NOMO-1 treated with dmso at 0.1 percent for 144 hours (cell line): ENCODE results near the gene SUN2.

Experiments used
- DNase-seq: peaks from one replicate; lab custom pipeline; 2025; ENCODE audit not compliant: unreplicated experiment; lab: John Stamatoyannopoulos, UW

SUN2 gene

GRCh38 chr22:38754751-38755154 lies 1.0 kb downstream of the SUN2 start:
- DNase-seq, result peak; percentile 56

DNA sequence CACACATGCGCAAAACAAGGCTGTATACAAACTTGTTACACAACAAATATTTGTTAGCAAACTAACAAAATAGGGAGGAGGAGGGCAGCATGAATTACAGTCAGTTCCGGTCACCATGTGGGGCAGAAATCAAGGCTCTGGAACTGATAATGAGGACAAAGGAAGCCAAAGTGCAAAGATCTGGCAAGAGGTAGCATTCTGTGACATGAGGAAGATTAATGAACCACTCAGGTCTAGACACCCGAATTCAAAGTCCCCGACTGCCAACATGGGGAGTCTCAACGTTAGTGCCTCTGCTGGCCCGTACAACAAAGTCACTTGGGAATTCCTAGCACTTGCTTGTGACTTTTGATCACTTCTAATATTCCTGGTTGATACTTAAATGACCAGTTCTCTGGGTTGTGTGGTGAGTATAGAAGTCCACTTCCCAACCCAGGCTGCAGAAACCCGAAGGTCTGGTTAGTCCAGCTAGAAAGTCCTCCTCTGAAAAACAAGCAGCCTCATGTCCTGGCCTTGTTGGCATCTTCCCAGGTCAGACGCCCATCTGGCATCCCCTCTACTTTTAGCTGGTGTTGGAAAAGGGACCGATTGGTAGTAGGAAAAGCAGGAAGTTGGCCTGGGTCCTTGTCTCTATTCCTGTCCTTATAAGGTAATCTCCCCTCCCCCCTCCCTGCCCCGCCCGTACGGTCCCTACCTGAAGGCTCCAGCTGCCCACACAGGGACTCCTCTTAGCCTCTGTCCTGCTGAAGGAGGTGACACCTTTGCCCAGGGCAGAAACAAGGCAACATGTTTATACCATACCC lies 1.6 kb downstream of the SUN2 start:
- no peak for DNase-seq

- peak; percentile 75 for DNase-seq
These were observed 4.1 kb downstream of the SUN2 start for GRCh38 chr22:38751422-38752346.

DNA sequence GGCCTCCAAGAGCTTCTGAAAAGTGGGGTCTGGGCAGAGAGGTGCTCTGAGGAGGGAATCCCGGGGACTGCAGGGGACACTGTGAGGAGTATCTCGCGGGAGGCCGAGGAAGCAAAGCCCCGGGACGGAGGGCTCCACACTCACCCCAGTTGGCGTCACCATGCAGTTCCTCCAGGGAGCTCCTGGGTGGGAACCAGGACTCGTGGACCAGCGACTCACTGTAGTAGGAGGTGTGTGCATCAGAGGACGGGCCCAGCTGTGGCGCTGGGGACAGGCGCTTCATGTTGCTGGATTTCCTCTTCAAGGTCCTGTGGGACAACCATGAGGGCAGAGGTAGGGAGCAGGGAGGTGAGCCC lies 4.8 kb downstream of the SUN2 start:
- no peak for DNase-seq

DNA sequence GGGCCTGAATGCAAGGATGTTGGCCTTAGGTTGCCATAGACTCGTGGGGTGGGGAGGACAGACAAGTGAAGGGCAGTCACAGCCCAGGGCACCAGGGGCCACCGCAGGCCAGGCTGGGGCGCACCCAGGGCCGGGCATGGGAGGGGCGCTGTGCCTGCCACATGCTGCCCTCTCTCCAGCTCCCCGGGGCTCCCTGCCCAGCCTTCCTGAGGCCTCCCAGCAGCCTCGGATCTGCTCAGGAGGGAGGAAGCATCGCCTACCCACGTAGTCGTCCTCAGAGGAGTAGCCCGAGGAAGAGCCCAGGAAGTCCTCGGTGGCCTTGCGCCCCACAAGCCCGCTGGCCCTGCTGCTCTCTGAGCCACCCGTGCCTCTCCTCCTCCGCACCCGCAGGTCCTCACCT lies 5.2 kb downstream of the SUN2 start:
- DNase-seq, result no peak

DNA sequence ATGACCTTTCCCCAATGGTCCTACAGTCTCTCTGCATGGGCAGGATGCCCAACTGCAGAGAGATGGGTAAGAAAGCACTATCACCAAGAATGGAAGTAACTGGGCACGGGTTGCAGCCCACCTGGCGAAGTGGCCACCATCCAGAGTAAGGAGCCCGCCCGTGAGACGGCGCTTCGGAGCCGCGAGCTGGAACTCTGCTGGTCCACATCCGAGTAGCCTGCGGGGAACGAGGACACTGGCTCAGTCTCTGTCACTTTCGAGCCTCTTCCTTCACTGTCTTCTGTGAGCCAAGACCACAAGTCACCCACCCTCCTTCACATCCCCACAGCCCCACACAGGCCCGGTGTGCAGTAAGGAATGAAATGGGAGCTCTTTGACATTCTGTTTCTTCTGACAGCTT lies 5.7 kb downstream of the SUN2 start:
- no peak for DNase-seq

GRCh38 chr22:38748487-38749136 lies 7.2 kb downstream of the SUN2 start:
- no peak for DNase-seq

- DNase-seq, result no peak
These were observed 9.9 kb downstream of the SUN2 start for GRCh38 chr22:38745676-38746460.

DNA sequence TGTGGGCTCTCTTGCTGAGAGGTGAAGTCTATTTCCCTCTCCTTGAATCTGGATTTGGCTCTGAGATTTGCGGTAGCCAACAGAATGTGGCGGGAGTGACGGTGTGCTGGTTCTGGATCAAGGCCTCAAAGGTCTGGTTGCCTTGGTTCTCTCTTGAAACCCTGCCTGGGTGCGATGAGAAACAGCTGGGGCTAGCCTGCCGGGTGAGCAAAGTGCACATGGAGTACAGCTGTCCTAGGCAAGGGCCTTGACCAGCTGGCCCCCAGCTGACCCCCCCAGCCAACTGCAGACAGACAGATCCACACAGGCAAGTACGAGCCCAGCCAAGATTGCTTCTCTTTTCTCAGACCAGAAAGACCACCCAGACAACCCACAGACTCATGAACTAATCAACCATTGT lies 10.8 kb downstream of the SUN2 start:
- DNase-seq, result no peak

- no peak for DNase-seq
These were observed 13.4 kb downstream of the SUN2 start for GRCh38 chr22:38742176-38742942.

GRCh38 chr22:38741576-38741975 lies 14.2 kb downstream of the SUN2 start:
- no peak for DNase-seq

DNA sequence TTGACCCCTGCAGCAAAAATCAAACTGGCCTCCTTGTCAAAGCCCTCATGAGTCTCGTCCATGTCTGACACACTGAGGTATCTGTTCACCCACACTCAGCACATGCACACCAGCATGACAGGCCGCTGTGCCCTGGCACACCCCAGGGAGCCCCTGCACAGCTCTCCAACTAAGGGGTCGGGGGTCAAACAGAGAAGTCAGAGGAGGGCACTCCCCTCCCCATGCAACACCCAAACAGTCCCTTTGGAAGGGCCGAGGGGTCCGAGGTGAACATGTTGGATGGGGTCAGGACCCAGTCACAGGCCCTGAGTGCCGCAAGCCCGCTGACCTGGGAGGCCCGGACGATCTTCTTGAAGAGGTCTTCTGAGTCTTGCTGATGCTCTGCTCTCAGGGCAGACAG lies 14.6 kb downstream of the SUN2 start:
- no peak for DNase-seq

DNA sequence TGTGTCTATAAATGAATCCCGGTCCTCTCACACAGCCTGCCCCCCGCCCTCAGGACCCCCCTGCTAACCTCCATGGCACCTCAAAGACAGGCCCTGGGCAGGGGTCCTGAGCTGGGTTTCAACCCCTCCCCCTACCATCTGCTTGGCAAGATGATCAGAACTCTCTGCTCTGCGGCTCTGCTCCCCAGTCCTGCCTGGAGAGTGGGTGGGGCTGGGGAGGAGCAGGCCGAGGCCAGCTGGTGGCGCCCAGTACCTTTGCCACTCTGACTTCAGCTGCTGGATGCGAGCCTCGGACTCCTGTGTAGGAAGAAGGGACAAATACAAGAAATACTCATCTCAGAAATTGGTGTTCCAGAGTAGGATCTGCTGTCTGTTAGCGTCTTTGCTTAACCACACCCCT lies 15.0 kb downstream of the SUN2 start:
- DNase-seq, result no peak

- DNase-seq, result no peak
These were observed 15.6 kb downstream of the SUN2 start for GRCh38 chr22:38740116-38740723.

GRCh38 chr22:38739300-38740055 lies 16.3 kb downstream of the SUN2 start:
- no peak for DNase-seq

DNA sequence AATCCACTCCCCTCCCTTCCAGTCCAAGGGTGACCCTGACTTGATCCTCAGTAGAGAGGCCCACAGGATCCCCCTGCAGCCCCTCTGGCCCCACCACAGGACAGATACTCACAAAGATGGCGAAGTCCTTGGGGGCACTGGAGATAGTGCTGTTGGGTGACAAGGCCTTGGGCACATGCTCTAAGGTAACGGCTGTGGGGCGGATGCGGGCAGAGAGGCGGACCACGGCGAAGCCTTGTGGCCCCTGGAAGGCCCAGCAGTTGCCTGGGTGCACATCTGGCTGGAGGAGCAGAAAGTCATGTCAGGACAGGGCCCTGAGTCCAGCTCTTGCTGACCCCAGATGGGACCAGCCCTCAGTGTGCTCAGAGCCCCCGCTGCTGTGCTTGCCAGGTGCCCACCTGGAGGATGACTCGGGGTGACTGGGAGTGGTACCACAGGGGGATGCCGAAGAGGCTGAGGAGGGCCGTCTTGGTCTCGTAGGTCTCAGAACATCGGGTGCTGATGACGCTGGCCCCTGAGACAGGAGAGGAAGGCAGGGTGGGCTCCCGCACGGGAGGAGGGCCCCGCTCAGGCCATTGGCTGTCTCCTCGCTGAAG lies 17.2 kb downstream of the SUN2 start:
- DNase-seq, result no peak

- no peak for DNase-seq
These were observed 18.3 kb downstream of the SUN2 start for GRCh38 chr22:38737302-38738060.

- DNase-seq, result no peak
These were observed 19.6 kb downstream of the SUN2 start for GRCh38 chr22:38736257-38736570.
